Glomerular visceral epithelial cell (primary cell): ENCODE measurements around the gene SMYD3.
A peak's percentile ranks its signal among the peaks of the same experiment; 100 is the strongest.
"Not testable (repeated sequence)": the region's sequence is repeated elsewhere in the genome, so short reads cannot be mapped to it uniquely, and the experiment has no call there.

ENCODE experiments used
- DNase-seq: peaks from one replicate; pipeline ENCODE4 v3.0.0-alpha.2; 2016; ENCODE audit errors: extremely low spot score

Gene SMYD3

GRCh38 chr1:246108278-246108925, 398.7 kb downstream of the SMYD3 start:
- DNase-seq, result no peak

GRCh38 chr1:246107516-246108277, 399.4 kb downstream of the SMYD3 start:
- DNase-seq, result peak; percentile 43

- DNase-seq, result peak; percentile 7
Observed at GRCh38 chr1:246106342-246106763, 400.7 kb downstream of the SMYD3 start.

- no peak for DNase-seq
Observed at GRCh38 chr1:246104927-246105326, 402.2 kb downstream of the SMYD3 start.

- no peak for DNase-seq
Observed at GRCh38 chr1:246099570-246099969, 407.5 kb downstream of the SMYD3 start.

GRCh38 chr1:246096356-246096755, 410.7 kb downstream of the SMYD3 start:
- no peak for DNase-seq

- no peak for DNase-seq
Observed at GRCh38 chr1:246095443-246095842, 411.6 kb downstream of the SMYD3 start.

- no peak for DNase-seq
Observed at GRCh38 chr1:246093230-246093629, 413.8 kb downstream of the SMYD3 start.

- DNase-seq, result no peak
Observed at GRCh38 chr1:246092136-246092535, 414.9 kb downstream of the SMYD3 start.

GRCh38 chr1:246091477-246091876, 415.6 kb downstream of the SMYD3 start:
- DNase-seq, result no peak

GRCh38 chr1:246086191-246086590, 420.9 kb downstream of the SMYD3 start:
- no peak for DNase-seq

GRCh38 chr1:246083416-246083815, 423.7 kb downstream of the SMYD3 start:
- no peak for DNase-seq

- DNase-seq, result no peak
Observed at GRCh38 chr1:246081856-246082668, 425.0 kb downstream of the SMYD3 start.

- DNase-seq, result no peak
Observed at GRCh38 chr1:246081138-246081702, 425.9 kb downstream of the SMYD3 start.

- DNase-seq, result no peak
Observed at GRCh38 chr1:246080031-246080430, 427.0 kb downstream of the SMYD3 start.

- no peak for DNase-seq
Observed at GRCh38 chr1:246078888-246079252, 428.2 kb downstream of the SMYD3 start.

- no peak for DNase-seq
Observed at GRCh38 chr1:246078126-246078887, 428.8 kb downstream of the SMYD3 start.

GRCh38 chr1:246077476-246077875, 429.6 kb downstream of the SMYD3 start:
- DNase-seq, result no peak

- DNase-seq, result no peak
Observed at GRCh38 chr1:246074421-246074820, 432.7 kb downstream of the SMYD3 start.

GRCh38 chr1:246072456-246072955, 434.6 kb downstream of the SMYD3 start:
- no peak for DNase-seq

- not testable (repeated sequence) for DNase-seq
Observed at GRCh38 chr1:246071981-246072380, 435.1 kb downstream of the SMYD3 start.
